Neural cell (in vitro differentiated cells): ENCODE data around the gene SCN8A. TPM values are rescaled to one million over a fixed set of nuclear protein-coding genes. Genes with fewer than 3 reads are reported as not detected.

ENCODE experiments used
- H2AFZ ChIP-seq: fragments of 200-600, 300-800 bp; sonication (generic), shearing (Covaris generic); 2 replicates; pipeline ENCODE4 v1.6.0; 2014; ENCODE audit warnings: low read depth, mild to moderate bottlenecking, antibody characterized with exemption, low read length, moderate library complexity
- H3F3A ChIP-seq: fragments of 200-600 bp; shearing (Covaris generic); 2 replicates; pipeline ENCODE4 v1.6.1; 2016; ENCODE audit warnings: mild to moderate bottlenecking, moderate library complexity, mixed read lengths, antibody characterized with exemption, low read length; ENCODE audit not compliant: insufficient read depth, poor library complexity, severe bottlenecking
- H3K27ac ChIP-seq: fragments of 200-600, 300-800 bp; sonication (generic), shearing (Covaris generic); 2 replicates; pipeline ENCODE4 v1.5.1; 2014; ENCODE audit warnings: mild to moderate bottlenecking, low read length, moderate library complexity
- H3K27me3 ChIP-seq: fragments of 300-800, 200-600 bp; sonication (generic), shearing (Covaris generic); 2 replicates; pipeline ENCODE4 v1.6.0; 2014; ENCODE audit warnings: mild to moderate bottlenecking, low read depth, low read length, moderate library complexity; ENCODE audit not compliant: insufficient read depth
- H3K36me3 ChIP-seq: fragments of 300-800, 200-600 bp; sonication (generic), shearing (Covaris generic); 2 replicates; pipeline ENCODE4 v1.5.1; 2014; ENCODE audit warnings: mild to moderate bottlenecking, antibody characterized with exemption, low read length, moderate library complexity; ENCODE audit not compliant: insufficient read depth
- H3K4me2 ChIP-seq: fragments of 300-800, 200-600 bp; sonication (generic), shearing (Covaris generic); 2 replicates; pipeline ENCODE4 v1.6.0; 2014; ENCODE audit warnings: mild to moderate bottlenecking, low read length
- H3K4me3 ChIP-seq: fragments of 300-800, 200-600 bp; sonication (generic), shearing (Covaris generic); 2 replicates; pipeline ENCODE4 v1.5.1; 2014; ENCODE audit warnings: mild to moderate bottlenecking, low read length, moderate library complexity
- H3K79me2 ChIP-seq: fragments of 200-600 bp; shearing (Covaris generic); replicated peaks from 2 replicates; pipeline ENCODE4 v1.6.0; 2014; ENCODE audit warnings: mild to moderate bottlenecking, low read length, moderate library complexity; ENCODE audit not compliant: insufficient read depth
- H3K9ac ChIP-seq: fragments of 300-800, 200-600 bp; sonication (generic), shearing (Covaris generic); 2 replicates; pipeline ENCODE4 v1.6.1; 2016; ENCODE audit warnings: mild to moderate bottlenecking, low read length, mixed read lengths
- H3K9me2 ChIP-seq: fragments of 200-600 bp; shearing (Covaris generic); 2 replicates; pipeline ENCODE4 v1.6.1; 2016; ENCODE audit warnings: mild to moderate bottlenecking, low read length, mixed read lengths; ENCODE audit not compliant: insufficient read depth
- H3K9me3 ChIP-seq: fragments of 200-600, 300-800 bp; sonication (generic), shearing (Covaris generic); 2 replicates; pipeline ENCODE4 v1.6.1; 2016; ENCODE audit warnings: mild to moderate bottlenecking, mixed run types, low read length, moderate library complexity, mixed read lengths
- H4K20me1 ChIP-seq: fragments of 200-600 bp; shearing (Covaris generic); 2 replicates; pipeline ENCODE4 v1.6.1; 2016; ENCODE audit warnings: mild to moderate bottlenecking, mixed run types; ENCODE audit not compliant: insufficient read depth
- CTCF ChIP-seq: fragments of 450-650 bp; IDR thresholded peaks from 2 replicates; pipeline ENCODE4 v1.5.1; 2014; ENCODE audit warnings: antibody characterized with exemption, mild to moderate bottlenecking, moderate library complexity; ENCODE audit not compliant: poor library complexity, severe bottlenecking
- EP300 ChIP-seq: fragments of 450-650 bp; conservative IDR thresholded peaks from 2 replicates; pipeline ENCODE4 v1.6.1; 2014; ENCODE audit warnings: antibody characterized with exemption, mild to moderate bottlenecking, moderate library complexity; ENCODE audit not compliant: poor library complexity, severe bottlenecking
- EZH2 ChIP-seq: fragments of 200-600, 300-800 bp; shearing (Covaris generic), sonication (generic); IDR thresholded peaks from 2 replicates; pipeline ENCODE4 v1.6.1; 2014; ENCODE audit warnings: antibody characterized with exemption, low read length, borderline replicate concordance, mild to moderate bottlenecking; ENCODE audit not compliant: insufficient read depth, poor library complexity, severe bottlenecking
- MXI1 ChIP-seq: fragments of 450-650 bp; conservative IDR thresholded peaks from 2 replicates; pipeline ENCODE4 v1.6.1; 2014; ENCODE audit warnings: antibody characterized with exemption, mild to moderate bottlenecking; ENCODE audit not compliant: poor library complexity, severe bottlenecking
- POLR2AphosphoS5 ChIP-seq: IDR thresholded peaks from 2 replicates; pipeline ENCODE4 v1.6.1; 2012
- RAD21 ChIP-seq: fragments of 450-650 bp; conservative IDR thresholded peaks from 2 replicates; pipeline ENCODE4 v1.6.1; 2014; ENCODE audit warnings: antibody characterized with exemption, mild to moderate bottlenecking, moderate library complexity
- REST ChIP-seq: IDR thresholded peaks from 2 replicates; pipeline ENCODE4 v1.6.1; 2012; ENCODE audit warnings: borderline replicate concordance
- SMC3 ChIP-seq: fragments of 450-650 bp; conservative IDR thresholded peaks from 2 replicates; pipeline ENCODE4 v1.6.1; 2014; ENCODE audit warnings: antibody characterized with exemption, mild to moderate bottlenecking, moderate library complexity; ENCODE audit not compliant: poor library complexity
- TAF1 ChIP-seq: IDR thresholded peaks from 2 replicates; pipeline ENCODE4 v1.6.1; 2012; ENCODE audit warnings: low read depth
- polyA plus RNA-seq: library from polyadenylated mRNA; depleted of rRNA; stranded (reverse); fragments of >200 nt; gene quantifications from 2 replicates; pipeline ENCODE4 v1.2.3, GENCODE V29; 2014

SCN8A gene
- polyA plus RNA-seq, 1 donor from 2014 or later, result 14.2 TPM

- Histone ChIP-seq H3K9ac (no peak overlapping the region), H3K4me2 (no peak overlapping the region), H3K4me3 (no peak overlapping the region), H3K9me3 (no peaks in the 10 kb centered on the region), H3K79me2 (peaks cover 5% of the 10 kb centered on the region), H2AFZ (no peak overlapping the region), H3K36me3 (no peaks in the 10 kb centered on the region), H3K27ac (no peak overlapping the region), H3K27me3 (no peaks in the 10 kb centered on the region), H3F3A (no peaks in the 10 kb centered on the region), H3K9me2 (no peaks in the 10 kb centered on the region), H4K20me1 (no peaks in the 10 kb centered on the region)
- TF ChIP-seq CTCF, result no peak
- no peak for TF ChIP-seq POLR2AphosphoS5
- no peak for TF ChIP-seq SMC3
- no peak for TF ChIP-seq TAF1
- TF ChIP-seq REST, result no peak
- TF ChIP-seq RAD21, result no peak
- TF ChIP-seq MXI1, result no peak
- TF ChIP-seq EP300, result no peak
- TF ChIP-seq EZH2, result no peak
Measured at GRCh38 chr12:51832354-51833107, 241.5 kb downstream of the SCN8A start.

- Histone ChIP-seq H3K79me2 (peaks cover 5% of the 10 kb centered on the region), H4K20me1 (no peaks in the 10 kb centered on the region), H3K9me2 (no peaks in the 10 kb centered on the region), H3K27ac (no peak overlapping the region), H3F3A (no peaks in the 10 kb centered on the region), H2AFZ (no peak overlapping the region), H3K27me3 (no peaks in the 10 kb centered on the region), H3K9me3 (no peaks in the 10 kb centered on the region), H3K4me2 (no peak overlapping the region), H3K9ac (no peak overlapping the region), H3K36me3 (no peaks in the 10 kb centered on the region), H3K4me3 (no peak overlapping the region)
- TF ChIP-seq REST (no peak), EZH2 (no peak), EP300 (no peak), CTCF (no peak), SMC3 (no peak)
Measured at GRCh38 chr12:51833448-51834227, 242.6 kb downstream of the SCN8A start.
